ENCODE results near the gene ATP4B. TPM values are rescaled to one million over a fixed set of nuclear protein-coding genes. Genes with fewer than 3 reads are reported as not detected.

The ATP4B gene
- total RNA-seq, 2 experiments from 2014 or later: not detected

GRCh38 chr13:113652404-113653263 is 5.4 kb downstream of the ATP4B start:
- Mint-ChIP-seq H3K4me3 (no peak overlapping the region), H3K9me3 (no peaks in the 10 kb centered on the region)
- CTCF ChIA-PET: no interaction called here

GRCh38 chr13:113651511-113652403 is 6.2 kb downstream of the ATP4B start:
- Mint-ChIP-seq H3K9me3 (no peaks in the 10 kb centered on the region), H3K4me3 (no peak overlapping the region), H3K27ac (no peak overlapping the region), H3K36me3 (ENCODE audit: low read depth) (no peaks in the 10 kb centered on the region), H3K27me3 (no peaks in the 10 kb centered on the region), H3K4me1 (peaks cover under 1% of the 10 kb centered on the region)
- POLR2A ChIA-PET: no interaction called here
- no peak for DNase-seq
- CTCF ChIA-PET: no interaction called here

More at GRCh38 chr13:113652404-113653263, 5.4 kb downstream of the ATP4B start:
- POLR2A ChIA-PET: no interaction called here
- H3K36me3 Mint-ChIP-seq (ENCODE audit: low read depth): no peaks in the 10 kb centered on the region
- H3K27me3 Mint-ChIP-seq: no peaks in the 10 kb centered on the region
- no peaks in the 10 kb centered on the region for H3K4me1 Mint-ChIP-seq
- DNase-seq: no peak
- H3K27ac Mint-ChIP-seq: no peak overlapping the region

DNA sequence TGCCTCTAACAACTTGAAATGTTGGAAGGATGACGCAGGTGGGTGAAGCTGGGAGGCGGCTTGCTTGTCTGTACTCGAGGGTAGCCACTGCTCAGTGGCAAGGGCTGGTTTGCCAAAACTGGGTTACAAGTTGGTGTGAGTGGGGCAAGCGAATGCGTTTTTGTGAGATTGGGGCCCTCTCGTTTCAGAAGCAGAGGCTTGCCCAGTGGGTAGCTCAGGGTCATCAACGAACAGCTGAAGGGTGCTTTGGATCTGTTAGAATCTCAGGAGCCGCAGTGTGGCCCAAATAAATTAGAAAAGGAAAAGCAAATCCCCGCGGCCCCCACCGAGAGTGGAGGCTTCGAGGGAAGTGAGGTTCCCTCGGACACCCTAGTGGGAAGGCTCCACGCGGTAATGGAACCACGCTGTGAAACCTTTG is 7.3 kb downstream of the ATP4B start:
- no peak overlapping the region for H3K27ac Mint-ChIP-seq
- ChIA-PET CTCF (no interaction called here), POLR2A (no interaction called here)
- peaks cover 5% of the 10 kb centered on the region for H3K4me1 Mint-ChIP-seq
- no peaks in the 10 kb centered on the region for H3K27me3 Mint-ChIP-seq
- H3K4me3 Mint-ChIP-seq: no peak overlapping the region
- no peak for DNase-seq
- no peaks in the 10 kb centered on the region for H3K9me3 Mint-ChIP-seq
- H3K36me3 Mint-ChIP-seq (ENCODE audit: low read depth): no peaks in the 10 kb centered on the region

GRCh38 chr13:113650275-113650674 is 7.7 kb downstream of the ATP4B start:
- CTCF ChIA-PET: no interaction called here
- H3K4me1 Mint-ChIP-seq: peaks cover 5% of the 10 kb centered on the region
- H3K4me3 Mint-ChIP-seq: no peak overlapping the region
- DNase-seq: no peak
- no peak overlapping the region for H3K27ac Mint-ChIP-seq
- POLR2A ChIA-PET: no interaction called here
- H3K36me3 Mint-ChIP-seq (ENCODE audit: low read depth): no peaks in the 10 kb centered on the region
- H3K9me3 Mint-ChIP-seq: no peaks in the 10 kb centered on the region
- H3K27me3 Mint-ChIP-seq: no peaks in the 10 kb centered on the region

DNA sequence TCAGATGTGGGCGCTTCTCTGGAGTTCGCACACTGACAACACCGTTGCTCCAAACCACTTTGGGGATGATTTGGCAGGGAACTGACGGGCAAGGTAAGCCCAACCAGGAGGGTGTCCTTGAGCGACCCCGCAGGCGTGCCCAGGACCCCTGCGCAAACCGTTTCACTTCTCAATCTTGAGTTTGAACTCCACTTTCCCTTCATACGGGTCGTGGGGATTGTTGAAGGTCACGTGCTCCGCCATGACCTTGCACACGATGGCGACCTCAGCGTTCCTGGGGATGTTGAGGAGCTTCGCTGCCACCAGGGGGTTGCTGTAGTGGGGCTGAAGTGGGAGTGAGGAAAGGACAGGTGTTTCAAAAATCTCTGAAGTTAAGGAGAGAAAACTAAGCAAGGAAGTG is 8.8 kb downstream of the ATP4B start:
- ChIA-PET CTCF (no interaction called here), POLR2A (no interaction called here)
- H3K27me3 Mint-ChIP-seq: no peaks in the 10 kb centered on the region
- no peaks in the 10 kb centered on the region for H3K9me3 Mint-ChIP-seq
- no peaks in the 10 kb centered on the region for H3K36me3 Mint-ChIP-seq (ENCODE audit: low read depth)
- no peak overlapping the region for H3K27ac Mint-ChIP-seq
- no peak overlapping the region for H3K4me3 Mint-ChIP-seq
- no peak for DNase-seq
- H3K4me1 Mint-ChIP-seq: peaks cover 5% of the 10 kb centered on the region

DNA sequence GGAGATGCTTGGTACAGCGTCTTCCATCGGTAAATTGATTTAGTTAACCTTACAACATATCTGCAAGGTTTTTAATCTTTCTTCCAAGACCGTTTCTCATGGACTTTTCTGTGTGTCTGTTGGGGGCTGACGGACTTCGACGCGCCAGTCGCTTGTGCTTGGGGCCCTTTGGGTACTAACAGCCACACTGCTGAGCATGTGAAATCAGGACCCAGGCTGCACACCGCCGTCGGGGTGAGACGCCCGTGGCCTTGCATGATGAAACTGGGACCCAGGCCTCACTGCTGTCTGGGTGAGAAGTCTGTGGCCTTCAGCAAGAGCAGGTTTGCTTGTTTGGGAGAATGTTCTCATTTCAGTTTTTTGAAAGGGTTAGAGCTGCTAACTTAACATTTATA is 9.8 kb downstream of the ATP4B start:
- Mint-ChIP-seq H3K36me3 (ENCODE audit: low read depth) (no peaks in the 10 kb centered on the region), H3K4me1 (peaks cover 5% of the 10 kb centered on the region), H3K4me3 (no peak overlapping the region), H3K27me3 (no peaks in the 10 kb centered on the region), H3K9me3 (no peaks in the 10 kb centered on the region), H3K27ac (no peak overlapping the region)
- POLR2A ChIA-PET: no interaction called here
- DNase-seq: no peak
- CTCF ChIA-PET: no interaction called here

DNA sequence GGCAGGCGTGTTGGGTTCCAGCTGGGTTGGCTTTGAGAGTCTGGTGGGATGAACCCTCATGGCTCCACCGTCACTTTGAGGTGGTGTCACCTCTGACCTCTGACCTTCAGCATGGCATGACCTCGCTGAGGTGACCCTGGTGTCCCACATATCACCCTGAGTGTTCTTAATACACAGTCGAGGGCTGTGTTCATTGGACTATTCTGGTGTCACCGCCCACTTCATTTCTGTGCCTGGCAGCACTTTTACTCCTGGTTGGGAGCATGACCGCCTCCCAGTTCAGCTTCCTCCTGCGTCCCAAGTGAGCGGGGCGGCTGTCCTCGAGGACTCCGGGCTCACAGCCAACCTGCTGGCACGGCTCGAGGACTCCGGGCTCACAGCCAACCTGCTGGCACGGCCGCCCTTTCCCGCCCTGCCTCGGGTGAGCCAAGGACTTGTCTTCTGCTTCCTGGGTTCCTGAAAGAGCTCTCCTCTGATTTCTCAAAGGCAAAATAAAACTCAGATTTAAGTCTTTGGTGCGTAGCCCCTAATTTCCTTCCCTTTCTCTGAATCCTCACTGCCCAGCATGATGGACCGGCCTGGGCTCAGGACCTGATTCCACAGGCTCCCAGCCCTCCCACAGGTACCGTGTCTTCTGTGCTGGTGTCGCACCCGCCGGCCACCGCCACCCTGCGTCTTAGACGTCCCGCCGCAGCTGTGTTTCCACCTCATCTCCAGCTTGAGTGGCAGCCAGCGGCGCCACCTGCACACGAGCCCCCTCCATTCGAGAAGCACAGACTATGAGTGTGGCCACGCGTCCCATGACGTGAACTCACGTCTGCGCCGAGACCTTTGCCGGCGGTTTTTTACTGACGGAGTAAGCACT is 10.4 kb downstream of the ATP4B start:
- no peak for DNase-seq
- H3K27me3 Mint-ChIP-seq: no peaks in the 10 kb centered on the region
- peaks cover 5% of the 10 kb centered on the region for H3K36me3 Mint-ChIP-seq (ENCODE audit: low read depth)
- ChIA-PET POLR2A (no interaction called here), CTCF (no interaction called here)
- no peaks in the 10 kb centered on the region for H3K9me3 Mint-ChIP-seq
- H3K4me3 Mint-ChIP-seq: no peak overlapping the region
- peaks cover 5% of the 10 kb centered on the region for H3K4me1 Mint-ChIP-seq
- H3K27ac Mint-ChIP-seq: no peak overlapping the region

DNA sequence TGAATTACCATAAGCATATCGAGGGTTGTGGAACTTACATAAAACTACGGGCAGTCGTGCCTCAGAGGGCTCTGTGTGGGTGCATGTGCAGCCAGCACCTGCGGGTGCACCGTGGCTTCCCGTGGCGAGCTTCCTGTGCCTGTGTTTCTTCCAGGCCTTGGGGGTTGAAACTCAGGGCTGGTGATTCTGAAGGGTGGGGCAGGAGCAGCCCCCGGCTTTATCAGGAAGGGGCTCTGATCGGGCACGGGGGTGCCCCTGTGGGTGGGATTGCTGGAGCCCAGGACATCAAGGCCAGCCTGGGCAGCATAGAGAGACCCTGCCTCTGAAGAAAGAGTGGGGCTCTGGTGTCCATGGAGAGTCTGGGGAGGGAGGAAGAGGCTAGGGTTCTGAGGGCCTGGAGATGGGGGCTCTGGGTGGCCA is 11.1 kb downstream of the ATP4B start:
- Mint-ChIP-seq H3K27ac (no peak overlapping the region), H3K4me1 (peaks cover 5% of the 10 kb centered on the region), H3K27me3 (no peaks in the 10 kb centered on the region), H3K36me3 (ENCODE audit: low read depth) (peaks cover 11% of the 10 kb centered on the region), H3K9me3 (no peaks in the 10 kb centered on the region), H3K4me3 (no peak overlapping the region)
- ChIA-PET POLR2A (no interaction called here), CTCF (no interaction called here)
- DNase-seq: no peak

GRCh38 chr13:113646376-113646775 is 11.6 kb downstream of the ATP4B start:
- no peaks in the 10 kb centered on the region for H3K27me3 Mint-ChIP-seq
- no peak overlapping the region for H3K27ac Mint-ChIP-seq
- ChIA-PET CTCF (no interaction called here), POLR2A (no interaction called here)
- peaks cover 5% of the 10 kb centered on the region for H3K4me1 Mint-ChIP-seq
- no peak for DNase-seq
- no peaks in the 10 kb centered on the region for H3K9me3 Mint-ChIP-seq
- H3K4me3 Mint-ChIP-seq: no peak overlapping the region
- peaks cover 17% of the 10 kb centered on the region for H3K36me3 Mint-ChIP-seq (ENCODE audit: low read depth)

GRCh38 chr13:113645329-113645728 is 12.7 kb downstream of the ATP4B start:
- POLR2A ChIA-PET: no interaction called here
- Mint-ChIP-seq H3K27me3 (no peaks in the 10 kb centered on the region), H3K4me3 (no peak overlapping the region), H3K36me3 (ENCODE audit: low read depth) (peaks cover 24% of the 10 kb centered on the region), H3K27ac (no peak overlapping the region), H3K4me1 (peaks cover 5% of the 10 kb centered on the region), H3K9me3 (no peaks in the 10 kb centered on the region)
- no peak for DNase-seq
- CTCF ChIA-PET: no interaction called here

- Mint-ChIP-seq H3K27me3 (no peaks in the 10 kb centered on the region), H3K4me3 (no peak overlapping the region), H3K27ac (no peak overlapping the region), H3K9me3 (no peaks in the 10 kb centered on the region), H3K36me3 (ENCODE audit: low read depth) (peaks cover 30% of the 10 kb centered on the region), H3K4me1 (peaks cover 5% of the 10 kb centered on the region)
- POLR2A ChIA-PET: no interaction called here
- no peak for DNase-seq
- CTCF ChIA-PET: no interaction called here
These were observed 13.2 kb downstream of the ATP4B start for GRCh38 chr13:113644800-113645199.

GRCh38 chr13:113643593-113643992 is 14.4 kb downstream of the ATP4B start:
- no peaks in the 10 kb centered on the region for H3K9me3 Mint-ChIP-seq
- H3K27me3 Mint-ChIP-seq: no peaks in the 10 kb centered on the region
- DNase-seq: no peak
- POLR2A ChIA-PET: no interaction called here
- CTCF ChIA-PET: no interaction called here
- H3K4me3 Mint-ChIP-seq: no peak overlapping the region
- H3K27ac Mint-ChIP-seq: no peak overlapping the region
- H3K36me3 Mint-ChIP-seq (ENCODE audit: low read depth): peaks cover 38% of the 10 kb centered on the region
- peaks cover 5% of the 10 kb centered on the region for H3K4me1 Mint-ChIP-seq

DNA sequence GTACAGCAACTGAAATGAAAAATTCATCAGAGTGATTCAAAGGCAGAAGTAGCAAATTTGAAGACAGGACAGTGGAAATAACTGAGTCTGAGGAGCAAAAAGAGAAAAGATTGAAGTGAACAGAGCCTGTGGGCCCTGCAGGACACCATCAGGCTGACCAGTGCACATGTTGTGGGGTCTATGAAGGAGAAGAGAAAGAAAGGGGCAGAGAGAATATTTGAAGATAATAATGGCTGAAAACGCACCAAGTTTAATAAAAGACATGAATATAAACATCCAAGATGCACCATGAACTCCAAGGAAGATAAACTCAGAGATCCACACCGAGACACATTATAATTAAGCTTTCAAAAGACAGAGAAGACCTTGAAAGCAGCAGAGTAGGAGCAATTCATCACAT is 15.4 kb downstream of the ATP4B start:
- Mint-ChIP-seq H3K27me3 (no peaks in the 10 kb centered on the region), H3K4me3 (no peak overlapping the region), H3K36me3 (ENCODE audit: low read depth) (peaks cover 46% of the 10 kb centered on the region), H3K9me3 (no peaks in the 10 kb centered on the region), H3K4me1 (peaks cover 5% of the 10 kb centered on the region), H3K27ac (no peak overlapping the region)
- DNase-seq: no peak
- CTCF ChIA-PET: no interaction called here
- POLR2A ChIA-PET: no interaction called here
